A204.1 (cell line): ENCODE measurements around the gene PTBP2.

Experiments
- FAIRE-seq: peaks from 2 replicates; lab custom pipeline; 2012; peaks lifted over from hg19 to GRCh38; lab: Jason Lieb, UNC

PTBP2 gene

GRCh38 chr1:96721416-96722160 is at the start of gene PTBP2:
TSS of gene PTBP2 (plus strand) at chr1:96721784. CDS start at chr1:96721865, 81 bp downstream.
- no peak for FAIRE-seq

- FAIRE-seq = no peak
Measured at GRCh38 chr1:96674915-96675314, 46.7 kb upstream of the PTBP2 start.

GRCh38 chr1:96682056-96682455 is 39.5 kb upstream of the PTBP2 start:
- no peak for FAIRE-seq

GRCh38 chr1:96683931-96684330 is 37.7 kb upstream of the PTBP2 start:
- no peak for FAIRE-seq

- no peak for FAIRE-seq
Measured at GRCh38 chr1:96684744-96685143, 36.8 kb upstream of the PTBP2 start.

GRCh38 chr1:96688767-96689166 is 32.8 kb upstream of the PTBP2 start:
- FAIRE-seq = no peak

GRCh38 chr1:96695954-96696353 is 25.6 kb upstream of the PTBP2 start:
- no peak for FAIRE-seq

GRCh38 chr1:96698342-96698983 is 23.1 kb upstream of the PTBP2 start:
- FAIRE-seq = no peak

GRCh38 chr1:96703186-96703585 is 18.4 kb upstream of the PTBP2 start:
- FAIRE-seq = no peak

- FAIRE-seq = no peak
Measured at GRCh38 chr1:96707023-96707422, 14.6 kb upstream of the PTBP2 start.

GRCh38 chr1:96708482-96708881 is 13.1 kb upstream of the PTBP2 start:
- no peak for FAIRE-seq

- no peak for FAIRE-seq
Measured at GRCh38 chr1:96710708-96711477, 10.7 kb upstream of the PTBP2 start.

- no peak for FAIRE-seq
Measured at GRCh38 chr1:96713649-96714048, 7.9 kb upstream of the PTBP2 start.

GRCh38 chr1:96714881-96715280 is 6.7 kb upstream of the PTBP2 start:
- no peak for FAIRE-seq

- no peak for FAIRE-seq
Measured at GRCh38 chr1:96715482-96715881, 6.1 kb upstream of the PTBP2 start.

GRCh38 chr1:96721053-96721415 is 550 bp upstream of the PTBP2 start:
- no peak for FAIRE-seq

- FAIRE-seq = no peak
Measured at GRCh38 chr1:96722161-96722922, 758 bp downstream of the PTBP2 start.

- no peak for FAIRE-seq
Measured at GRCh38 chr1:96722958-96723357, 1.4 kb downstream of the PTBP2 start.

GRCh38 chr1:96723377-96723776 is 1.8 kb downstream of the PTBP2 start:
- no peak for FAIRE-seq

- no peak for FAIRE-seq
Measured at GRCh38 chr1:96723936-96724335, 2.4 kb downstream of the PTBP2 start.

GRCh38 chr1:96727860-96728259 is 6.3 kb downstream of the PTBP2 start:
- no peak for FAIRE-seq

GRCh38 chr1:96730574-96731298 is 9.2 kb downstream of the PTBP2 start:
- FAIRE-seq = no peak
